Adrenal gland (tissue), 12 donors: ENCODE measurements around the gene AP1B1. TPM values are rescaled to one million over a fixed set of nuclear protein-coding genes. Genes with fewer than 3 reads are reported as not detected.
A peak's percentile ranks its signal among the peaks of the same experiment; 100 is the strongest.

ENCODE experiments used
- DNase-seq, 7 donors: peaks; one replicate each; pipeline ENCODE4 v3.0.0-alpha.2; 2019 to 2020
- H3K27ac ChIP-seq, 5 donors: fragments of 200-600 bp; sonication (generic) in 4 of 5; 1 replicate in 3 of 5; 2 replicates in 2 of 5; pipeline versions ENCODE4 v1.5.1 to v1.8.0; 2016 to 2020; ENCODE audit warnings: mild to moderate bottlenecking in 1 of 5
- H3K27me3 ChIP-seq: fragments of 200-600 bp; 2 replicates; pipeline ENCODE4 v1.8.0; 2021
- H3K36me3 ChIP-seq, 2 donors: fragments of 200-600 bp; replicated peaks in 1 of 2; 1 replicate in 1 of 2; 2 replicates in 1 of 2; pipeline versions ENCODE4 v1.5.1 to v1.8.0; 2018 to 2022
- H3K4me1 ChIP-seq, 2 donors: fragments of 200-600 bp; replicated peaks in 1 of 2; 1 replicate in 1 of 2; 2 replicates in 1 of 2; pipeline versions ENCODE4 v1.5.1 to v1.8.0; 2018 to 2021
- H3K4me3 ChIP-seq, 4 donors: fragments of 200-600 bp; sonication (generic) in 3 of 4; one replicate each; pipeline ENCODE4 v1.5.1; 2016 to 2018
- H3K9me3 ChIP-seq, 3 donors: fragments of 200-600 bp; sonication (generic) in 1 of 3; replicated peaks in 1 of 3; 1 replicate in 2 of 3; 2 replicates in 1 of 3; pipeline versions ENCODE4 v1.5.1 to v1.8.0; 2016 to 2021
- CTCF ChIP-seq, 6 experiments: fragments of 450-650 bp in 4 of 6; fragments of 200-600 bp in 2 of 6; sonication (generic) in 1 of 6; IDR thresholded peaks; 1 replicate in 5 of 6; 2 replicates in 1 of 6; pipeline versions ENCODE4 v1.5.1 to v1.8.0; 2016 to 2021; ENCODE audit warnings: antibody characterized with exemption in 6 of 6, mild to moderate bottlenecking in 2 of 6, moderate library complexity in 1 of 6
- POLR2A ChIP-seq, 2 donors: fragments of 450-650 bp; IDR thresholded peaks; one replicate each; pipeline ENCODE4 v1.6.1; 2017; ENCODE audit warnings: antibody characterized with exemption in 2 of 2, mild to moderate bottlenecking in 2 of 2, moderate library complexity in 1 of 2
- WGBS, 4 donors: extraction: QIAGEN DNeasy Blood & Tissue Kit in 2 of 4; methylation state at CpG; one replicate each; pipeline versions ENCODE4 v1.1.5 to v1.1.7; 2013 to 2017; 5-methylcytosine and 5-hydroxymethylcytosine counted together
- intact Hi-C, 2 donors: fragments of 100-400 bp; cut with DNase I; formaldehyde crosslinking; loops; one replicate each; pipeline versions ENCODE4 v1.14.1 to v1.15.0; 2022 to 2023
- polyA plus RNA-seq, 3 donors: library from polyadenylated mRNA; stranded (reverse); fragments of 200-250 nt in 2 of 3; fragments of 350-450 nt in 1 of 3; fragmentation: Illumina TruSeq in 1 of 3; extraction: RNeasy Lipid Tissue Mini Kit (QIAGEN cat#74804) in 1 of 3; gene quantifications; one replicate each; pipeline ENCODE4 v1.2.3, GENCODE V29; 2013 to 2014
- total RNA-seq, 9 donors: library from RNA; depleted of rRNA in 4 of 9; stranded (reverse); fragments of >200 nt in 4 of 9; fragments of 120-200 nt in 1 of 9; fragmentation: NEBNext Ultra II Directional in 1 of 9; extraction: Animal tissue kit (Norgen Biotek cat#: 25700) in 1 of 9; gene quantifications; one replicate each; pipeline versions ENCODE4 v1.1.0 to v1.2.4, GENCODE V29; 2013 to 2023
- donor health status: healthy with polysubstance abuse.
- donor health status: Bipolar disorder and iron deficiency.
- donor health status: DM: yes; HTN: yes; CAD: no.
- donor health status: DM: no; HTN: no; CAD: no.
- donor health status: DM: no; HTN: no; CAD: no.
- donor health status: DM: yes; HTN: yes; CAD: no.

Gene AP1B1
- total and polyA plus RNA-seq, 12 donors = 47.6 to 190 (median 109) TPM

GRCh38 chr22:29301716-29302401 lies 86.5 kb downstream of the AP1B1 start:
- Histone ChIP-seq H3K4me1 (peaks cover 13 to 25% of the 10 kb centered on the region in 2 donors), H3K36me3 (peaks cover 0 to 43% of the 10 kb centered on the region in 2 donors), H3K27me3 (no peaks in the 10 kb centered on the region), H3K4me3 (no peak overlapping the region), H3K27ac (peak overlapping the region in 4 of 5 donors; percentile 42 to 88 (median 69)), H3K9me3 (no peaks in the 10 kb centered on the region)
- peak in 1 of 7 donors; percentile 28 for DNase-seq
- intact Hi-C loops = no loop called here
- no peak for TF ChIP-seq CTCF (IDR thresholded peaks at IDR 0.05)
- TF ChIP-seq POLR2A (IDR thresholded peaks at IDR 0.05) = no peak
- WGBS, 4 donors = 71 to 86% (median 78%) methylated on average over 14 to 17 of the region's 17 CpGs

- Histone ChIP-seq H3K27ac (peak overlapping the region in 1 of 5 donors; percentile 34), H3K27me3 (no peaks in the 10 kb centered on the region), H3K4me3 (no peak overlapping the region), H3K9me3 (no peaks in the 10 kb centered on the region), H3K36me3 (peaks cover 0 to 52% of the 10 kb centered on the region in 2 donors), H3K4me1 (peaks cover 13 to 18% of the 10 kb centered on the region in 2 donors)
- 79 to 83% (median 79%) methylated on average over 10 of the region's 10 CpGs for WGBS, 4 donors
- intact Hi-C loops = no loop called here
- DNase-seq = peak in 3 of 7 donors; percentile 22 to 53 (median 24)
- no peak for TF ChIP-seq POLR2A (IDR thresholded peaks at IDR 0.05)
- no peak for TF ChIP-seq CTCF (IDR thresholded peaks at IDR 0.05)
Measured at GRCh38 chr22:29300807-29301601, 87.4 kb downstream of the AP1B1 start.

GRCh38 chr22:29300467-29300806 lies 87.9 kb downstream of the AP1B1 start:
- no peak overlapping the region for H3K4me3 ChIP-seq
- 67 to 76% (median 70%) methylated on average over 4 of the region's 4 CpGs for WGBS, 4 donors
- H3K27ac ChIP-seq = peak overlapping the region in 1 of 5 donors; percentile 34
- intact Hi-C loops = no loop called here
- H3K9me3 ChIP-seq = no peaks in the 10 kb centered on the region
- H3K4me1 ChIP-seq = peaks cover 13 to 16% of the 10 kb centered on the region in 2 donors
- no peaks in the 10 kb centered on the region for H3K27me3 ChIP-seq
- peak in 1 of 7 donors; percentile 49 for DNase-seq
- H3K36me3 ChIP-seq = peaks cover 0 to 57% of the 10 kb centered on the region in 2 donors
- TF ChIP-seq POLR2A (IDR thresholded peaks at IDR 0.05) (no peak), CTCF (IDR thresholded peaks at IDR 0.05) (no peak)

- Histone ChIP-seq H3K9me3 (no peaks in the 10 kb centered on the region), H3K36me3 (peaks cover 0 to 69% of the 10 kb centered on the region in 2 donors), H3K4me1 (peaks cover 13 to 16% of the 10 kb centered on the region in 2 donors), H3K27ac (no peak overlapping the region), H3K4me3 (no peak overlapping the region), H3K27me3 (no peaks in the 10 kb centered on the region)
- TF ChIP-seq POLR2A (IDR thresholded peaks at IDR 0.05) (no peak), CTCF (IDR thresholded peaks at IDR 0.05) (no peak)
- DNase-seq = peak in 2 of 7 donors; percentile 14 to 52
- 85 to 92% (median 88%) methylated on average over 19 of the region's 19 CpGs for WGBS, 4 donors
- intact Hi-C loops = no loop called here
Measured at GRCh38 chr22:29299136-29299900, 89.1 kb downstream of the AP1B1 start.
